HUES6 (cell line): ENCODE measurements around the gene MAN1B1.
"Not testable (repeated sequence)": the region's sequence is repeated elsewhere in the genome, so short reads cannot be mapped to it uniquely, and the experiment has no call there.

Experiments used
- H3K27ac ChIP-seq: 2 replicates; pipeline ENCODE4 v1.7.0; 2013; ENCODE audit warnings: low read depth, mild to moderate bottlenecking, low read length, inconsistent platforms
- H3K27me3 ChIP-seq: 2 replicates; pipeline ENCODE4 v1.6.1; 2013; ENCODE audit warnings: low read length; ENCODE audit not compliant: control insufficient read depth, insufficient read depth
- H3K36me3 ChIP-seq: 2 replicates; pipeline ENCODE4 v1.6.1; 2013; ENCODE audit warnings: low read length; ENCODE audit not compliant: control insufficient read depth, insufficient read depth
- H3K4me1 ChIP-seq: 2 replicates; pipeline ENCODE4 v1.6.1; 2013; ENCODE audit warnings: low read length; ENCODE audit not compliant: control insufficient read depth, insufficient read depth
- H3K4me3 ChIP-seq: 2 replicates; pipeline ENCODE4 v1.5.1; 2013; ENCODE audit warnings: low read depth, low read length
- H3K9ac ChIP-seq: one replicate; pipeline ENCODE4 v1.6.1; 2013; ENCODE audit warnings: mild to moderate bottlenecking, low read length
- H3K9me3 ChIP-seq: 2 replicates; pipeline ENCODE4 v1.6.1; 2013; ENCODE audit warnings: low read depth, low read length; ENCODE audit not compliant: control insufficient read depth, insufficient read depth

The MAN1B1 gene

GRCh38 chr9:137053944-137054931 lies 32.5 kb upstream of the MAN1B1 start, which contains the start of gene ENTPD2:
TSS of gene ENTPD2 (minus strand) at chr9:137054061. CDS start at chr9:137053997, 64 bp downstream.
- Histone ChIP-seq H3K4me1 (peaks cover 19% of the 10 kb centered on the region), H3K36me3 (no peaks in the 10 kb centered on the region), H3K9me3 (no peaks in the 10 kb centered on the region), H3K27me3 (peaks cover 75% of the 10 kb centered on the region), H3K9ac (no peak within 1 kb of the TSS), H3K4me3 (peak within 1 kb of the TSS; percentile 62), H3K27ac (no peak within 1 kb of the TSS)

DNA sequence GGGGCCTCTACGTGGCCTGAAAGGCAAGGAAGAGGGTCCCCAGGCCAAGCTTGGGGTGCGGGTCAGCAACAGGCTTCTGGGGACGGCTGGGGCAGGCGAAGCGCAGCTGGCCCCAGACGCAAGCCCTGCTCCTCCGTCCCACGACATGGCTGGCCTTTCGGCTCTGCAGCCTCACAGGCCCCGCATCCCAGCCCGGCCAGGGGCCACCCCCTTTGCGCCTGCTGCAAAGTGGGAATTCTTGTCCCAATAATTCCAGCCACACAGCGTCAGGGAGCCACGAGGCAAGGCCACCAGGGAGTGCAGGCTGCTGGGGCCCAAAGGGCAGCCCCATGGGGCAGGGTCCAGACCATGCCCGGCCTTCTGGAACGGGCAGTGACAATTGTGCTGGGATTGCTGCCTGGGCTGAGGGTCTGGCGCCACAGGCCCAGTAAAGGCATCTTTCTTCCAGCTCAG lies 31.8 kb upstream of the MAN1B1 start:
- Histone ChIP-seq H3K36me3 (no peaks in the 10 kb centered on the region), H3K27ac (no peak overlapping the region), H3K4me1 (peaks cover 17% of the 10 kb centered on the region), H3K4me3 (peak overlapping the region; percentile 62; the same call in 1 of the 2 replicates), H3K9me3 (no peaks in the 10 kb centered on the region), H3K9ac (no peak overlapping the region), H3K27me3 (peaks cover 68% of the 10 kb centered on the region)

- Histone ChIP-seq H3K4me1 (peaks cover 17% of the 10 kb centered on the region), H3K36me3 (no peaks in the 10 kb centered on the region), H3K27me3 (peaks cover 60% of the 10 kb centered on the region), H3K27ac (no peak overlapping the region), H3K4me3 (no peak overlapping the region), H3K9ac (no peak overlapping the region), H3K9me3 (no peaks in the 10 kb centered on the region)
Measured at GRCh38 chr9:137055385-137056364, 31.1 kb upstream of the MAN1B1 start.

DNA sequence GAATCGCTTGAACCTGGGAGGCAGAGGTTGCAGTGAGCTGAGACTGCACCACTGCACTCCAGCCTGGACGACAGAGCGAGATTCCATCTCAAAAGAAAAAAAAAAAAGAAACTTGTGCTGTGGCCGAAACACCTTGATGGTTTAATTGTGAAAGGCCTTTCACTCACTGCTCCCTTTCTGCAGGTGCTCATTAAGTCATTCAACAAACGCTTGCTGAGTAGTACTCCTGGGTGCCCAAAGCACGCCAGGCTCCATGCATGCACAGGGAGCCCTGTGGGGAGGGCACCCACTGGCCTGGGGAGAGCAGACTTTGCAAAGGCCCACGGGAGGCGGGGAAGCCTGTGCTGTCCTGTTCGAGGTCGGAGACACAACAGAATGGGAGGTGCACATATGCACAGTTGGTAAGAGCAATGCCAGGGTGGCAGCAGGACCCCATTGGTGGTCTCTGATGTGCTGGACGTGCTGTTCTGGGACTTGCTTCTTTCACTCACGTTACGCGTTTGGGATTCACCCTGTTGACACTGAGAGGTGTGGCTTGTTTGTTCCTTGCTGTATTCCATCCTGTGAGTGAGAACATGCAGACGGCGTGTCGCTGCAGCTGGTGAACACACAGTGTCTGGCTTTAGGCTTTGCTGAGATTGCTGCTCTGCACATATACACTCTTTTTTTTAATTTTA lies 29.9 kb upstream of the MAN1B1 start:
- Histone ChIP-seq H3K9me3 (no peaks in the 10 kb centered on the region), H3K27ac (no peak overlapping the region), H3K4me1 (peaks cover 17% of the 10 kb centered on the region), H3K4me3 (no peak overlapping the region), H3K36me3 (no peaks in the 10 kb centered on the region), H3K27me3 (peaks cover 48% of the 10 kb centered on the region), H3K9ac (no peak overlapping the region)

- Histone ChIP-seq H3K4me3 (no peak overlapping the region), H3K9ac (no peak overlapping the region), H3K36me3 (no peaks in the 10 kb centered on the region), H3K27ac (no peak overlapping the region), H3K4me1 (peaks cover 17% of the 10 kb centered on the region), H3K9me3 (no peaks in the 10 kb centered on the region), H3K27me3 (peaks cover 42% of the 10 kb centered on the region)
Measured at GRCh38 chr9:137057545-137057944, 29.2 kb upstream of the MAN1B1 start.

DNA sequence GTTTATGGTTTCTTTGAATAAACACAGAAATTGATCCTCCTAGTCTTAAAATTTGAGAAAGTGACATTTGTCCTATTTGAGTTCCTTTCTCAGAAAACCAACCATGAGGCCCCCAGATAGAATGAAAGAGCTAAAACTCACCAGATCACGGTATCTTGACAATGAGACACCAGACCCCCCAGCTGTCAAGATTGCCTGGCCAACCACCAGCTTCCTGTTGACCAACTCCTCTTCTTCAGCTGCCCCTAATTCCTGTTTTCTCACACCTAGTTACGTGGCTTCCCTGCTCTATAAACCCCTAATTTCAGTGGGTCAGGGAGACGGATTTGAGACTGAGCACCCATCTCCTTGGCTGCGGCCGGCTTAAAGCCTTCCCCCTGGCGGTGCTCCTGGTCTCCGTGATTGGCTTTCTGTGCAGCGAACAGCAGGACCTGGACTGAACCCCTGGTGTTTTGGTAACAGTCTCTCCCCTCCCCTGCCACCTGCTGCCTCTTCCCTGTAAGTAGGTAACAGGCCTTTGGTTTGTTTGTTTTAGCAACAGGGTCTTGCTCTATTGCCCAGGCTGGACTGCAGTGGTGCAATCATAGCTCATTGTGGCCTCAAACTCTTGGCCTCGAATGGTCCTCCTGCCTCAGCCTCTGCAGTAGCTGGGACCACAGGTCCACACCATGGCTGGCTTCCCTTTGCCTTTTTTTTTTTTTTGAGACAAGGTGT lies 28.1 kb upstream of the MAN1B1 start:
- no peak overlapping the region for H3K9ac ChIP-seq
- no peaks in the 10 kb centered on the region for H3K36me3 ChIP-seq
- no peak overlapping the region for H3K27ac ChIP-seq
- H3K4me3 ChIP-seq, result no peak overlapping the region
- no peaks in the 10 kb centered on the region for H3K9me3 ChIP-seq
- H3K27me3 ChIP-seq, result peaks cover 30% of the 10 kb centered on the region
- peaks cover 18% of the 10 kb centered on the region for H3K4me1 ChIP-seq

DNA sequence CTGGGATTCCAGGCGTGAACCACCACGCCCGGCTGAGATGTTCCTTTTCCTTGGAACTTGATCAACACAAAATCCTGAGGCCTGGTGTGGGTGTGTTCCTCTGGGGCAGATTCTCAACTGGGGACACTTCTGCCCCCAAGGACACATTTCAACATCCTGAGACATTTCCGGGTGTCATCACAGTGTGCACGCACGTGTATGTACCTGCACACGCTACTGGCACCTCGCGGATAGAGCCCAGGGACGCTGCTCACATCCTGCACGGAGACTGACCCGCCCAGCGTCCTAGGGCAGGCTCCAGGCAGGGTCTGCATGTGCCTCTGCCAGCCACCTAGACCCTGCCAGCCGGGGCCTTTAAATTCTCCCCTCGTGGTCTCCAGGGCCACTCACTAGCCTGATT lies 24.4 kb upstream of the MAN1B1 start:
- Histone ChIP-seq H3K4me1 (peaks cover 3% of the 10 kb centered on the region; the same call in 1 of the 2 replicates), H3K27me3 (peaks cover 6% of the 10 kb centered on the region; the same call in 1 of the 2 replicates), H3K27ac (no peak overlapping the region), H3K9ac (no peak overlapping the region), H3K36me3 (peaks cover 23% of the 10 kb centered on the region), H3K9me3 (no peaks in the 10 kb centered on the region), H3K4me3 (no peak overlapping the region)

GRCh38 chr9:137062798-137063197 lies 24.0 kb upstream of the MAN1B1 start:
- not testable (repeated sequence) for H3K9me3 ChIP-seq, H3K9ac ChIP-seq, H3K27me3 ChIP-seq, H3K27ac ChIP-seq, H3K4me1 ChIP-seq, H3K4me3 ChIP-seq
- peaks cover 23% of the 10 kb centered on the region for H3K36me3 ChIP-seq

DNA sequence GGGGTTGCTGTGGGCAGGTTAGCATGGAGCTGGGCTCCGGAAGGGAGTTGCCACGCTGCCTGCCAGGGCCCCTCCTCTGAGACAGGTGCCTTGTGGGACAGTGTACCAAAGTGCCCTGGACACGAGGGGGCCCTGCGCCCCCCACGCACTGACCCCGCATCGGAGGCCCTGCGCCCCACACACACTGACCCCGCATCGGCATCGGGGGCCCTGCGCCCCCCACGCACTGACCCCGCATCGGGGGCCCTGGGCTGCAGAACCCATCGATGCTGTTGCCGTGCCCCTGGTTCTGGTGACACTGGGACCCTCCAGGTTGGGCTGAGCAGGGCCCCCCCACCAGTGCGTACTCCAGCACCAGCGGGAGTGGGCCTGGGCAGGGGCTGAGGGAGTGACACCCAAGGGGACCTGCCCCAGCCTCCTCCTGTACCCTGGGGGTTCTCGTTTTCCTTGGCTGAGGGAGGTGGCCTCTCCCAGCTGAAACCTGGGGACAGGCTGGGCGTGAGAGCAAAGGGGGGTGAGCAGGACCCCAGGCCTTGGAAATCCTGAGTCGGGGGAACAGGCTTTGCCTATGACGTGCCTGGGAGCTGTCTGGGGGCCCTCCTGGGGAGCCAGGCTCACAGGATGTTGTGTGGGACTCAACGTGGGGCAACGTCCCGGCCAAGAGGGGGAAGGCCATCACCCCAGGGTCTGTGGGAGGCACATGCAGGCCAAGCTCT lies 23.3 kb upstream of the MAN1B1 start:
- Histone ChIP-seq H3K36me3 (peaks cover 23% of the 10 kb centered on the region), H3K27ac (no peak overlapping the region), H3K4me1 (peaks cover 9% of the 10 kb centered on the region), H3K4me3 (no peak overlapping the region), H3K27me3 (peaks cover 5% of the 10 kb centered on the region; the same call in 1 of the 2 replicates), H3K9ac (no peak overlapping the region), H3K9me3 (no peaks in the 10 kb centered on the region)
